HTERT RPE-1 (cell line): Measurements from ENCODE around the gene TBC1D22B.
"Not testable (repeated sequence)": the region's sequence is repeated elsewhere in the genome, so short reads cannot be mapped to it uniquely, and the experiment has no call there.

ENCODE experiments used
- in situ Hi-C: fragments of 300-500 bp; cut with MboI; formaldehyde crosslinking; loops from 4 replicates; pipeline ENCODE4 v1.14.3; 2020; ENCODE audit warnings: low sequenced_read_pairs

The TBC1D22B gene

GRCh38 chr6:37319856-37320480 is 62.4 kb downstream of the TBC1D22B start:
- in situ Hi-C loops: no loop called here

GRCh38 chr6:37320646-37321045 is 63.1 kb downstream of the TBC1D22B start:
- in situ Hi-C loops: no loop called here

GRCh38 chr6:37321101-37321500 is 63.5 kb downstream of the TBC1D22B start:
- in situ Hi-C loops: no loop called here

GRCh38 chr6:37321516-37322415 is 64.2 kb downstream of the TBC1D22B start:
- in situ Hi-C loops: no loop called here

GRCh38 chr6:37323580-37323979 is 66.0 kb downstream of the TBC1D22B start:
- in situ Hi-C loops: no loop called here

GRCh38 chr6:37324131-37325033 is 66.8 kb downstream of the TBC1D22B start:
- in situ Hi-C loops: no loop called here

GRCh38 chr6:37330345-37330744 is 72.8 kb downstream of the TBC1D22B start:
- in situ Hi-C loops: not testable (repeated sequence)

- in situ Hi-C loops: no loop called here
Measured at GRCh38 chr6:37331047-37331446, 73.5 kb downstream of the TBC1D22B start.

- in situ Hi-C loops: no loop called here
Measured at GRCh38 chr6:37332894-37333293, 75.3 kb downstream of the TBC1D22B start.

- in situ Hi-C loops: no loop called here
Measured at GRCh38 chr6:37334047-37334446, 76.5 kb downstream of the TBC1D22B start.

- in situ Hi-C loops: not testable (repeated sequence)
Measured at GRCh38 chr6:37338317-37338716, 80.7 kb downstream of the TBC1D22B start.

- in situ Hi-C loops: no loop called here
Measured at GRCh38 chr6:37338745-37339255, 81.2 kb downstream of the TBC1D22B start.

GRCh38 chr6:37339741-37340638 is 82.4 kb downstream of the TBC1D22B start:
- in situ Hi-C loops: no loop called here

- in situ Hi-C loops: no loop called here
Measured at GRCh38 chr6:37340639-37340943, 83.0 kb downstream of the TBC1D22B start.

GRCh38 chr6:37343248-37343647 is 85.7 kb downstream of the TBC1D22B start:
- in situ Hi-C loops: no loop called here

- in situ Hi-C loops: no loop called here
Measured at GRCh38 chr6:37344308-37344707, 86.7 kb downstream of the TBC1D22B start.

GRCh38 chr6:37345804-37346203 is 88.2 kb downstream of the TBC1D22B start:
- in situ Hi-C loops: not testable (repeated sequence)

GRCh38 chr6:37347177-37347576 is 89.6 kb downstream of the TBC1D22B start:
- in situ Hi-C loops: no loop called here

- in situ Hi-C loops: no loop called here
Measured at GRCh38 chr6:37347670-37348111, 90.1 kb downstream of the TBC1D22B start.

GRCh38 chr6:37351027-37351426 is 93.5 kb downstream of the TBC1D22B start:
- in situ Hi-C loops: no loop called here
